H9 (cell line): Measurements from ENCODE around the gene MRPS15. TPM values are rescaled to one million over a fixed set of nuclear protein-coding genes. Genes with fewer than 3 reads are reported as not detected.
A peak's percentile ranks its signal among the peaks of the same experiment; 100 is the strongest.

Experiments
- DNase-seq: peaks from one replicate; pipeline ENCODE4 v3.0.0-alpha.2; 2017
- H2AFZ ChIP-seq: one replicate; pipeline ENCODE4 v1.6.1; 2013; ENCODE audit warnings: mild to moderate bottlenecking, low read length, control low read depth, moderate library complexity
- H2AK5ac ChIP-seq: 2 replicates; pipeline ENCODE4 v1.6.1; 2013; ENCODE audit warnings: low read length, control low read depth, mixed read lengths; ENCODE audit not compliant: insufficient read length
- H2BK120ac ChIP-seq: one replicate; pipeline ENCODE4 v1.6.1; 2013; ENCODE audit warnings: low read depth, mild to moderate bottlenecking, low read length, control low read depth, inconsistent platforms; ENCODE audit not compliant: poor library complexity, severe bottlenecking
- H2BK12ac ChIP-seq: 2 replicates; pipeline ENCODE4 v1.6.1; 2013; ENCODE audit warnings: low read length, control low read depth, mixed read lengths, low read depth; ENCODE audit not compliant: insufficient read length
- H2BK15ac ChIP-seq: 2 replicates; pipeline ENCODE4 v1.6.1; 2013; ENCODE audit warnings: low read depth, low read length, control low read depth
- H2BK20ac ChIP-seq: one replicate; pipeline ENCODE4 v1.6.1; 2013; ENCODE audit warnings: low read depth, mild to moderate bottlenecking, low read length, control low read depth, inconsistent platforms; ENCODE audit not compliant: poor library complexity, severe bottlenecking
- H2BK5ac ChIP-seq: 2 replicates; pipeline ENCODE4 v1.6.1; 2013; ENCODE audit warnings: low read length, control low read depth, mixed read lengths; ENCODE audit not compliant: insufficient read length
- H3K14ac ChIP-seq: 2 replicates; pipeline ENCODE4 v1.6.1; 2013; ENCODE audit warnings: low read length, control low read depth; ENCODE audit not compliant: insufficient read depth
- H3K18ac ChIP-seq: 2 replicates; pipeline ENCODE4 v1.6.1; 2013; ENCODE audit warnings: low read depth, mild to moderate bottlenecking, mixed read lengths, low read length, control low read depth; ENCODE audit not compliant: insufficient read length
- H3K23ac ChIP-seq: 2 replicates; pipeline ENCODE4 v1.6.1; 2013; ENCODE audit warnings: low read length, control low read depth, mixed read lengths, low read depth; ENCODE audit not compliant: insufficient read length
- H3K23me2 ChIP-seq: 2 replicates; pipeline ENCODE4 v1.6.1; 2013; ENCODE audit warnings: low read depth, mild to moderate bottlenecking, mixed read lengths, low read length, control low read depth; ENCODE audit not compliant: insufficient read length, poor library complexity, severe bottlenecking
- H3K27ac ChIP-seq: 2 replicates; pipeline ENCODE4 v1.5.1; 2013; ENCODE audit warnings: low read length, control low read depth, mixed read lengths, low read depth; ENCODE audit not compliant: insufficient read length
- H3K27me3 ChIP-seq: 2 replicates; pipeline ENCODE4 v1.6.1; 2013; ENCODE audit warnings: low read length, control low read depth, inconsistent platforms; ENCODE audit not compliant: insufficient read depth
- H3K4ac ChIP-seq: 2 replicates; pipeline ENCODE4 v1.6.1; 2013; ENCODE audit warnings: low read depth, mild to moderate bottlenecking, control low read depth, inconsistent platforms, low read length, moderate library complexity
- H3K4me1 ChIP-seq: 2 replicates; pipeline ENCODE4 v1.6.1; 2013; ENCODE audit warnings: low read length, control low read depth, inconsistent platforms; ENCODE audit not compliant: insufficient read depth
- H3K4me2 ChIP-seq: 2 replicates; pipeline ENCODE4 v1.6.1; 2013; ENCODE audit warnings: low read length, control low read depth, mixed read lengths; ENCODE audit not compliant: insufficient read length, insufficient read depth
- H3K56ac ChIP-seq: 2 replicates; pipeline ENCODE4 v1.6.1; 2013; ENCODE audit warnings: low read depth, mild to moderate bottlenecking, mixed read lengths, low read length, control low read depth; ENCODE audit not compliant: insufficient read length
- H3K79me1 ChIP-seq: 2 replicates; pipeline ENCODE4 v1.6.1; 2013; ENCODE audit warnings: low read depth, mild to moderate bottlenecking, moderate library complexity, low read length, control low read depth, inconsistent platforms; ENCODE audit not compliant: insufficient read depth, poor library complexity, severe bottlenecking
- H3K79me2 ChIP-seq: 2 replicates; pipeline ENCODE4 v1.6.1; 2013; ENCODE audit warnings: low read length, control low read depth, inconsistent platforms; ENCODE audit not compliant: insufficient read depth
- H3K9ac ChIP-seq: 2 replicates; pipeline ENCODE4 v1.6.1; 2013; ENCODE audit warnings: low read length, control low read depth, mixed read lengths; ENCODE audit not compliant: insufficient read length; ENCODE audit errors: extremely low read depth
- H3K9me3 ChIP-seq: one replicate; pipeline ENCODE4 v1.6.1; 2013; ENCODE audit warnings: low read depth, low read length, inconsistent platforms; ENCODE audit not compliant: control insufficient read depth
- H3T11ph ChIP-seq: one replicate; pipeline ENCODE4 v1.6.1; 2013; ENCODE audit warnings: mild to moderate bottlenecking, low read length, control low read depth, inconsistent platforms
- H4K20me1 ChIP-seq: one replicate; pipeline ENCODE4 v1.6.1; 2013; ENCODE audit not compliant: control insufficient read depth, insufficient read length, insufficient read depth
- H4K5ac ChIP-seq: 2 replicates; pipeline ENCODE4 v1.6.1; 2013; ENCODE audit warnings: low read depth, mild to moderate bottlenecking, mixed read lengths, low read length, control low read depth; ENCODE audit not compliant: insufficient read length
- H4K8ac ChIP-seq: replicated peaks from 2 replicates; pipeline ENCODE4 v1.6.1; 2013; ENCODE audit warnings: low read length, control low read depth, mixed read lengths, low read depth; ENCODE audit not compliant: insufficient read length
- H4K91ac ChIP-seq: 2 replicates; pipeline ENCODE4 v1.6.1; 2013; ENCODE audit warnings: low read depth, mild to moderate bottlenecking, moderate library complexity, mixed read lengths, low read length, control low read depth; ENCODE audit not compliant: insufficient read length
- H3K27ac Mint-ChIP-seq, 3 experiments: 2 replicates in 2 of 3; 3 replicates in 1 of 3; pipeline ENCODE4 v1.8.0; 2020 to 2021; ENCODE audit warnings: mixed read lengths in 3 of 3, mild to moderate bottlenecking in 1 of 3, moderate library complexity in 1 of 3
- H3K27me3 Mint-ChIP-seq: 2 replicates; pipeline ENCODE4 v1.8.0; 2021; ENCODE audit warnings: low read depth, mild to moderate bottlenecking, moderate library complexity, mixed read lengths
- H3K36me3 Mint-ChIP-seq, 3 experiments: 2 replicates in 2 of 3; 3 replicates in 1 of 3; pipeline ENCODE4 v1.8.0; 2020 to 2021; ENCODE audit warnings: low read depth in 3 of 3, mixed read lengths in 3 of 3; ENCODE audit not compliant: insufficient read depth in 1 of 3
- H3K4me1 Mint-ChIP-seq, 2 experiments: 2 replicates each; pipeline ENCODE4 v1.8.0; 2020; ENCODE audit warnings: mixed read lengths in 2 of 2
- H3K4me3 Mint-ChIP-seq, 2 experiments: 2 replicates in 1 of 2; 3 replicates in 1 of 2; pipeline ENCODE4 v1.8.0; 2020 to 2021; ENCODE audit warnings: mild to moderate bottlenecking in 2 of 2, mixed read lengths in 2 of 2, moderate library complexity in 1 of 2
- H3K9me3 Mint-ChIP-seq, 2 experiments: 2 replicates in 1 of 2; 3 replicates in 1 of 2; pipeline ENCODE4 v1.8.0; 2020; ENCODE audit warnings: mild to moderate bottlenecking in 2 of 2, mixed read lengths in 2 of 2, moderate library complexity in 1 of 2
- CTCF ChIP-seq: fragments of 200-600 bp; sonication (generic); conservative IDR thresholded peaks from 3 replicates; pipeline ENCODE4 v1.8.0; 2021; ENCODE audit warnings: antibody characterized with exemption, mild to moderate bottlenecking
- WGBS: extraction: QIAGEN DNeasy Blood & Tissue Kit; methylation state at CpG from one replicate; pipeline ENCODE4 v1.1.7; 2013; ENCODE audit warnings: missing lambda C conversion rate, low lambda C conversion rate, mixed read lengths; ENCODE audit not compliant: insufficient read length; ENCODE audit errors: extremely low coverage; 5-methylcytosine and 5-hydroxymethylcytosine counted together
- total RNA-seq: library from RNA; stranded (reverse); gene quantifications from 2 replicates; pipeline ENCODE4 v1.2.1, GENCODE V29; 2021

MRPS15 gene
- total RNA-seq, 1 experiment from 2014 or later = 111 TPM

GRCh38 chr1:36420836-36421317 lies 43.3 kb downstream of the MRPS15 start:
- H3K27ac Mint-ChIP-seq = peak overlapping the region; percentile 11 to 90 (median 45); a peak in 4 of 7 replicates
- H3K4me2 ChIP-seq = no peak overlapping the region
- H2AK5ac ChIP-seq = no peak overlapping the region
- peak; percentile 94 for DNase-seq
- H3K4me1 ChIP-seq = no peaks in the 10 kb centered on the region
- no peaks in the 10 kb centered on the region for H3K27me3 ChIP-seq
- peaks cover 0 to 3% (median 0%) of the 10 kb centered on the region in 3 experiments; a peak in 1 of 7 replicates for H3K36me3 Mint-ChIP-seq
- peak; percentile 95 for TF ChIP-seq CTCF
- no peak overlapping the region for H2BK12ac ChIP-seq
- no peak overlapping the region for H2BK15ac ChIP-seq
- H3K79me2 ChIP-seq = no peaks in the 10 kb centered on the region
- H3K27me3 Mint-ChIP-seq = no peaks in the 10 kb centered on the region
- H2BK5ac ChIP-seq = no peak overlapping the region
- H3K4ac ChIP-seq = no peak overlapping the region
- H3K23ac ChIP-seq = no peak overlapping the region
- H4K20me1 ChIP-seq = no peaks in the 10 kb centered on the region
- H4K91ac ChIP-seq = no peak overlapping the region
- no peak overlapping the region for H3K9ac ChIP-seq
- H2BK120ac ChIP-seq = no peak overlapping the region
- H2AFZ ChIP-seq = no peak overlapping the region
- no peak overlapping the region for H3K18ac ChIP-seq
- H3K27ac ChIP-seq = no peak overlapping the region
- no peak overlapping the region for H4K5ac ChIP-seq
- no peak overlapping the region for H3K14ac ChIP-seq
- no peaks in the 10 kb centered on the region; a peak in 1 of 5 replicates for H3K9me3 Mint-ChIP-seq
- H4K8ac ChIP-seq = no peak overlapping the region
- no peaks in the 10 kb centered on the region for H3K79me1 ChIP-seq
- WGBS = no CpG with 5 or more reads among the region's 13 CpGs
- no peak overlapping the region for H3K56ac ChIP-seq
- no peak overlapping the region for H3T11ph ChIP-seq
- no peak overlapping the region for H3K4me3 Mint-ChIP-seq
- no peak overlapping the region for H2BK20ac ChIP-seq
- H3K9me3 ChIP-seq = no peaks in the 10 kb centered on the region
- H3K23me2 ChIP-seq = peaks cover 3% of the 10 kb centered on the region
- peaks cover 9 to 10% of the 10 kb centered on the region in 2 experiments for H3K4me1 Mint-ChIP-seq
